Effector CD4-positive, alpha-beta T cell (primary cell): Measurements from ENCODE around the gene NT5DC1.
A peak's percentile ranks its signal among the peaks of the same experiment; 100 is the strongest.

Experiments used
- DNase-seq: peaks from one replicate; pipeline ENCODE4 v3.0.0-alpha.2; 2020
- total RNA-seq: gene quantifications from one replicate; lab custom pipeline; 2026; lab: John Stamatoyannopoulos, UW

The NT5DC1 gene
- total RNA-seq, result 27.6 reads per million, percentile 54 among the genes with 10 or more reads in this experiment

DNA sequence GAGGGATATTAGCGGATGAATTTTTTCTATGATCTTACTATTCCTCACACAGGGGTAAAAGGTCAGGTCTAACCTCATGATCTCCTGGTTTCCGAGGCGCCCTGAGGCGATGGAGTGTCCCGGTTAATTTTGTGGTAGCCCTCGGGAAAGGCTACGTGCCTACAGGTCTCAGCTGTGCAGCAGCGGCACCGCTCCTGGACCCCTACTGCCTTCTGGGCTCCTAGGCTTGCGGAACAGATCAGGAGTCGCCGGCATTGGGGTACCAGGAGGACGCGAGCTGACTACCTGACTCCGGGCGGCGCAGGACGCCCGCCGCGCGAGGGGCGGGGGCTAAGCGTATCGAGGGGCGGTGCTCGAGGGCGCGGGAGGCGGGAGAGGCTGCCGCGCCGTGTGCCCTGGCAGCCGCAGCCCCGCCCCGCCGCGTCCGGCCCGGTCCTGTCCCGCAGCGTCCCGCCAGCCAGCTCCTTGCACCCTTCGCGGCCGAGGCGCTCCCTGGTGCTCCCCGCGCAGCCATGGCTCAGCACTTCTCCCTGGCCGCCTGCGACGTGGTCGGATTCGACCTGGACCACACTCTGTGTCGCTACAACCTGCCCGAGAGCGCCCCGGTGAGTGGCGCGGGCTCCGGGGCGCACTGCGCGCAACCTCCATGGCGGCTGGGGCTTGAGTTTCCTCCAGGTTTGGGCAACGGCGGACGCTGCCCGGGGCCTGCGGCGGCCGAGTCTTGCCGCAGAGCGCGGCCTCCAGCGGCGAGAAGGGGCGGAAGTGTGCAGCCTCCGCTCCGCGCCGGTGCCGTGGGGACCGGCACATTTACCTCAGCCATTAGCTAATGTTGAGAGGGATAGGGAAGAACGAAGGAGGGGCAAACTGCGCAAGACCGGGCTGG lies at the start of gene NT5DC1:
NT5DC1 (plus strand) TSS at position 435 of the 883 bp plus-strand sequence; CDS start at position 513, 78 bp downstream.
- peak; percentile 73 for DNase-seq

DNA sequence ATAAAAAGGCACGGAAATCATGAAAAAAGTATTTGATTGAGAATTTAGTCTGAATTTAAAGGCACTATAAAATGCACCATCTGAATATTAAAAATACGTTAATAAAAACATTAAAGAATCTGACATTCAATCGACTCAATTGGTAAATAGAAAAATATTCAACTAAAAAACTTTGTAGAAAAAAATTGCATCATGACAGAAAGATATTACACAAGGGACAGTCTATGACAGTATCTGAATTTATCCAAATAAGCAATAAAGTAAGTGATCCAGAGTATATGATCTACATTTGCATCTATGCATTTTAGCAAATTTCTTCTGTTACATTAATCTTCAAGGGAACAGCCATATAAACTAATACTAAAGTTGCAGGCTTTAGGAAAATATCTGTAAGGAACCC lies 49.4 kb upstream of the NT5DC1 start:
- DNase-seq, result no peak

GRCh38 chr6:116055513-116055912 lies 45.1 kb upstream of the NT5DC1 start:
- DNase-seq, result no peak

- DNase-seq, result no peak
These were observed 42.9 kb upstream of the NT5DC1 start for GRCh38 chr6:116057766-116058165.

DNA sequence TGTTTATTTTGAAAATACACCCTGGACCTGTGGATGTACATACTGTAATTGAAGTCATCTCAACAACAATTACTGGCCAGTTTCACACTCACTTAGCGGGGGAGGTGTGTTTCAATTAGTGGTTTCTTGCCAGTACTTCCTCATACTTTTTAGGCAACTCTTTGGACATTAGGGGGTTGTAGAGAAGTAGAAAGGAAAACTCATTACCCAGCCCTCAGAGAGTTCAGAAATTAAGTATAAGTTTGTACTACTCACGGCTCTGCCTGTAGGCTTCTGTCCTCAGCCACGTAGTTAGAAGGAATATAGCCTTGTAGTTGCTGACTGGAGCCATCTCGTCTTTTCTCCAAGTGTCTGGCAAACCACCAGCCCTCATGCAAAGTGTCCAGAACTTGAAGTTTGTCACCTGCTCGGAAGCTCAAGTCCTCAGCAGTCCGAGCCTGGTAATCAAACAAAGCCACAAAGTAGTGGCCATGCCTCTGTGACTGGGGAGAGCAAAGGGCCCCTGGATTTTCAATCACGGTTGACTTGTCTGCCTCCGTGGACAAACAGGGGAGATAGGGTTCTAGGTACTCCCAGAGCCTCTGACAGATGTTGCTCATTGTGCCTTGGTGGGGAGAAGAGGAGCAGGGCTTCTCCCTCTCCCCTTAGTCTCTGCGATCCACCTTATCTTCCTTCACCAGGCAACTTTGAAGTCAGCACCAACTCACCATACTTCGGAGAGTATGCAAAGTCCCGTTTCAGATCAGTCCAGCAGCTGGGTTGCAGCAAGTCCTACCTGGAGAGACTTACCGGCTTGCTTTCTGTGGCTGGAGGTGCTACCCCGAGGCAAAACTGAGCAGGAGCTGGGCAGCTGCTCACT lies 40.7 kb upstream of the NT5DC1 start:
- DNase-seq, result no peak

DNA sequence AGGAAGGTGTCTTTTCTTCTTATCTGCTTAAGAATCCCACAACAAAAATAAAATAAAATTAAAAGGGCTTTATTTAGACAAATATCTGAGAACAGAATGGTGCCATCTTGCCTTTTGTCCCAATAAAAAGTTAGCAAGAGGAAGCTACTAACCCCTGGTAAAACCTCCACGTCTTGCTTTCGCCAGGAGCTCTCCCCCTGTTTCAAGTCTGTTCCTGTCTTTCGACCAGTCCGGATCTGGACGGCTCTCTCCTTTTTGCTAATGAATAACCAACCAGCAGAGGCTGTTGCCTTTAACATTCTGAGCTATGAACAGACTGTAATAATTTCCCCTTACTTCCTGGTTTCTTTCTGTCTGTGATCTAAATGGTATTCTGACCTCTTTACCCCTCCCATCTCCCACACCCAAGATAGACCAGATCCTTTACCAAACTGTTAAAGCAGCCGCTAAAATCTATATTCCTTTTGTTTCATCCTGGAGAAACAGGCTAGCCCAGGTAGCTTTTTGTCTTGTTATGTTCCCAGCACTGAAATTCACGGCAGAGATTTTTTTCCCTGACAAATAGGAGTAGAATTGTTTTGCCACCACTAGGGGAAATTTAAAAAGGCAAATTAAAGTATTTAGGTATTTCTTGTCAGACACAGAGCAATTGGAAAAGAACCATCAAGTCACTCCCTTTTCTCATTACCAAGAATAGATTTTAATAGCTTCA lies 39.9 kb upstream of the NT5DC1 start, which contains the start of gene FRK:
FRK (minus strand) TSS at position 320 of the 712 bp plus-strand sequence. CDS start 580 bp downstream, outside the sequence.
- DNase-seq, result no peak

DNA sequence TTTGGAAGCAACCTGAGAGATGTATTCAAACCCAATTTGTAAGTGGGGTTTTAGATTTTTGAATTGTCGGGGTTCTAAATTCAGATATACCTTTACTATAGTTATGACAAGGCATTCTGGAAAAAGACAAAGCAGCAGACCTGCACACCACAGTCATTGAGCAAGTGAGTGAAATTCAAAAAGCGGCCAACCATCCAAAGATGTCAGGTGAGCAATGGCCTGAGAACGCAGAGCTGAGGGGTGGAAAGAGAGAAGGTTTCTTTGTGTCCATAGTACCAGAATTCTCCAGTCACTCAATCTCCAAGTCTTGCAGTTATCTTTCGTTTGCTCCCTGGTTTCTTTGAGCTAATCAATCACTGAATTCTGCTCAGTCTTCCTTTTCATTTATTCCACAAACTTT lies 38.2 kb upstream of the NT5DC1 start:
- no peak for DNase-seq

GRCh38 chr6:116064666-116065065 lies 36.0 kb upstream of the NT5DC1 start:
- DNase-seq, result no peak

DNA sequence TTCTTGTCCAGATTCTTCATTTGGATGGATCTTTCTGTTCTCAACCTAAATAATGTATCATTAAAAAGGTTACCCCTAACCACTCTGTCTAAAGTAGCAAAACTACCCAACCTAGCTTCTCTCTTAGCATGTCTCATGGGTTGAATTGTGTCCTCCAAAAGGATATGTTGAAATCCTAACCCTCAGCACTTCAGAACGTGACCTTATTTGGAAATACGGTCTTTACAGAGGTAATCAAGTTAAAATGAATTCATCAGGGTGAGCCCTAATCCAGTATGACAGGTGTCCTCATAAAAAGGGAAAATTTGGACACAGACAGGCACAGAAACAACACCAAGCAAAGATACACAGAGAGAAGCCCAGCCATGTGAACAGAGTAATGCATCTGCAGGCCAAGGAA lies 33.9 kb upstream of the NT5DC1 start:
- no peak for DNase-seq

- no peak for DNase-seq
These were observed 30.6 kb upstream of the NT5DC1 start for GRCh38 chr6:116070101-116070500.

- no peak for DNase-seq
These were observed 29.9 kb upstream of the NT5DC1 start for GRCh38 chr6:116070616-116071389.

DNA sequence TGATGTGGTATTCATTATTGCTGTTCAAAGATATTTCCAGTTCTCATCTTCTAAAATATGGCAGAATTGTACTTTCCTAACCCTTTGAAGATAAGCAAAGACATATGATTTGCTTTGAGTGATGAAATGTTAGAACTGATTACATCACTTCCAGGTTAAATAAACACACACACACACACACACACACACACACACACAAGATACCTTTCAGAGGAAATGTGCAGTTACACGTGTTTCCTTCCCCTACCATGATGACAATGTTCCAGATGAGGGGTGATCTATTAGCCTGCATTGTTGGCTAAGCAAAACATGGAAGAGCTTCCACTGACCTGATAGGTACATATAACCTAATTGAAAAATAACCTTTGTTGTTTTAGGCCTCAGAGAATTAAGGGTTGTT lies 28.3 kb upstream of the NT5DC1 start:
- no peak for DNase-seq

DNA sequence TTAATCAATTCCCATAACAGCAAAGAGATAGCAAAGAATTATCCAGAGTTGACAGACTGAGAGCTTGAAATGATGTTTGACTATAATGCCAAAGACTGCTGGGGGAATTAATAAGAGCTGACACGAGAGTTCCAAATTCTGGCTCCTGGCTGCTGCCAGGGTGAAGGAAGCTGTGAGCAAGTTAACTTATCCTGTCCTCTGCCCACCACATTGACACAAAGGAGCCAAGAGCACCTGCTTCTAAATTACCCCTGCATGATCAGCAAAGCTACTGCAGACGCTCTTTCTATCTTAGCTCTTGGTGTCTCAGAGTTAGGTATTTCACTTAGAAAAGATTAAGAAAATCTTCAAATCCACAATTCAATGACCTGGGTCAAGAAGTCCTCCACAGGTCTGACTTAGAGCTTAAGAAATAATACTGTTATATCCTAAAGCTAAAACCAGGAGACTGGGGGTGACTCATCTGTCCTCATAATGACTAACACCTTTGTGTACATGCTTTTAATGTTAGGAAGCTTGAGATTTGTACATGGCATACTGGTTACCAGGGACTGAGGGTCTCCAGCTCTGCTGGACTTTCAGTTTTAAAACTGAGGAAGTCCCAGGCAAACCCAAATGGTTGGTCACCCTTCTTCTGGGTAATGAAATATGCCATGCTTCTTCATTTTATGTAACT lies 26.8 kb upstream of the NT5DC1 start:
- DNase-seq, result no peak

DNA sequence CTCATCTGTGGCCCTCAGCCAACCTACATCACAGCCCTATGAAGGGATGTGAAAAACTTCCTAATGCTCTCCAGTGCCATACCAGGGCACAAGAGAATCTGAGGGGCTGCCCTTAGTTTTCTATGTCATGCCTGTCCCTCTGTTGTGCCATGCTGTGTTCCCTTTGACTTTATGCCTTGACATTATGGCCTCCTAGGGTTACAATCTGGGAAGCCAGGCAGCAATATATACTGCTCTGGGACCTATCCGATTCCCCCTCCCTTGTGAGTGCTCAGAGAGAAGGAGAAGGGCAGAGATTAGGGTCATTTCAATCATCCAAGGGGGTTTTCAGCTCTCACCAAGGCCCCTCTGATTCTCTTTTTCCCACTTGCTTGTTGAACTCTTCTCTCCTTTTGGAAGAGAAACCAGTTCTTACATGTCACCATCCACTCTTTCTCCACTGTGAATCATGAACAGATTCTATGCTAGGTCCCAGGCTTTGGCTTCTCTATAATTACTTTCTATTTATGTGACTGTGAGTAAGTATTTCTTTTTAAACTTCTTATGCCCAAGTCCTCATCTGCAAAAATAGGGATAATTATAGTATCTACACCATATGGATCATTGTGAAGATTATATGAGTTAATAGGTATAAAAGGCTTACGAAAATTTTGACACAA lies 25.8 kb upstream of the NT5DC1 start:
- no peak for DNase-seq

DNA sequence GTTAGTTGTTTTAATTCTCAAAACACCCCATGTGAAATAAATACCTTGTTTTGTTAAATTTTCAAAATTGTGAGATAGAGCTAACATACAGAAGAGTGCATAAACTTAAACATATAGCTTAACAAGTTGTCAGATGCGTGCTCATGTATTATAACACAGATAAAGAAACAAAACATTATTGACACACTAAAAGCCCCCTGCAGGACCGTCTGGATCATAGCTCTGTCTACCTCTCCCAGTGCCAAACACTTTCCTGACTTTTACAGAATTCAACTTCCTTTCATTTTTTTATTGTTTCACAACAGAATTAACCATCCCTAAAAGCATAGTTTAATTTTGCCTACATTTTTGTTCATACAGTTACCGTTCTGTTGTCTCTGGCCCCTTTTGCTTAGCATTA lies 22.1 kb upstream of the NT5DC1 start:
- no peak for DNase-seq

GRCh38 chr6:116078945-116079344 lies 21.7 kb upstream of the NT5DC1 start:
- DNase-seq, result no peak

GRCh38 chr6:116083052-116083451 lies 17.6 kb upstream of the NT5DC1 start:
- no peak for DNase-seq

GRCh38 chr6:116084284-116084683 lies 16.4 kb upstream of the NT5DC1 start:
- DNase-seq, result no peak

DNA sequence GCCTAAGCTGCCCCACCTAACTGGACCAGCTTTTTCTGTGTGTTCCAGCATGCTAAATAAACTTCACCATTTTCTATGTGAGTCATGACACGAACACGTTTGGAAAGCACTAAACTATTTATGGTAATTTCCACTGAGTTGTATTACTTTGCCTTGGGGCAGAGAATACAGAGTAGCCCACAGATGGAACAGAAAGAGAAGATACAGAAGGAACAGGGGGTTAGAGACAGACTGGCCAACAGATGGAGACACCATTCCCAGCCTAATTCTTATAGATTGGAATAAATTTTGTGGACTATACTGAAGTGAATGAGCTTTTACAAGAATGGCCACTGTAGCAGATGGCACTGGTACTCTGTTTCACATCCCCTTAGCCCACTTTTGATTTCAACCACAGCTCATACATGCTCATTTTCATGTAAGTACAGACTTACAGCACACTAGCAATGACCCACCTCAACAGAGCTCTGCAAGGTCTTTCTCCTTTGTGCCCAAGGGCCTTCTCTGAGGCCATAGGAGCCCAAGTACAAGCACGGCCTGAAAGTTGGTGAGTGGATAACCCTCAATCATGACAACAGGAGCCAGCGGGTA lies 13.1 kb upstream of the NT5DC1 start:
- DNase-seq, result no peak

- no peak for DNase-seq
These were observed 11.7 kb upstream of the NT5DC1 start for GRCh38 chr6:116088946-116089345.
